AG04450 (cell line): ENCODE measurements around the gene TMEM181. TPM values are rescaled to one million over a fixed set of nuclear protein-coding genes. Genes with fewer than 3 reads are reported as not detected.

ENCODE experiments used
- CTCF ChIA-PET: fragments of 300-600, 350-600 bp; formaldehyde crosslinking; extraction: SDS; loops from one replicate; lab custom pipeline; 2022; ENCODE audit warnings: antibody characterized with exemption, inconsistent platforms; lab: Charles Lee
- POLR2A ChIA-PET: fragments of 350-600 bp; formaldehyde crosslinking; extraction: SDS; loops from one replicate; lab custom pipeline; 2021; ENCODE audit warnings: antibody characterized with exemption, inconsistent platforms; lab: Yijun Ruan, JAX
- DNase-seq: peaks from one replicate; pipeline ENCODE4 v3.0.0-alpha.2; 2011; ENCODE audit warnings: low read depth, low spot score
- H3K27ac ChIP-seq: one replicate; pipeline ENCODE4 v1.5.1; 2012; ENCODE audit warnings: low read depth, low read length, control low read depth
- H3K27me3 ChIP-seq: one replicate; pipeline ENCODE4 v1.6.0; 2012; ENCODE audit warnings: low read length; ENCODE audit not compliant: control insufficient read depth, insufficient read depth
- H3K4me3 ChIP-seq: 2 replicates; pipeline ENCODE4 v1.5.1; 2011; ENCODE audit warnings: mild to moderate bottlenecking, low read depth, low read length, control low read depth
- H3K9me3 ChIP-seq: 2 replicates; pipeline ENCODE4 v1.5.1; 2012; ENCODE audit warnings: low read length; ENCODE audit not compliant: control insufficient read depth, insufficient read depth
- CTCF ChIP-seq: IDR thresholded peaks from 2 replicates; pipeline ENCODE4 v1.5.1; 2011; ENCODE audit warnings: low read depth, low read length, control low read depth, inconsistent platforms
- polyA plus RNA-seq: library from polyadenylated mRNA; depleted of rRNA; stranded (reverse); fragments of >200 nt; gene quantifications from 2 replicates; pipeline ENCODE4 v1.2.3, GENCODE V29; 2011

Gene TMEM181
- polyA plus RNA-seq, 1 experiment = 44.1 TPM

DNA sequence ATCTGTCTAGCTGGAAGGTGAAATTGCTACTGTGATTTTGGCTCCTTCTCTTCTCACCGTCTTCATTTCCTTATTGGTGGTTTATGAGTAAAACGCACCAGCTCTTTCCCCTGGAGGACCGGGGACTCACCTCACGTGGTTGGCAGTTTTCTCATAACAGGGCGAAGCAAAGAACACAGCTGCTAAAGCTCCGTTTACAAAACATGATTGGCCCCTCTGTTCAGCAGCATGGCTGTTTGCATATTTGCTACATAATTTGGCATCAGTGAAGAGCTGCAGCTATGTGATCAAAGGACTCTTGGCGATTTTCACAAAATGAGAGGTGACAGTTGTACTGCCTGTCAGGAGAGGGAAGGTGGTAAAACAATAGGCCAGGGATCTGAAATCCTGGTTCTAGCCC is 20.5 kb upstream of the TMEM181 start:
- no peak for TF ChIP-seq CTCF
- Histone ChIP-seq H3K27me3 (peaks cover 11% of the 10 kb centered on the region), H3K9me3 (no peaks in the 10 kb centered on the region), H3K4me3 (no peak overlapping the region), H3K27ac (no peak overlapping the region)
- ChIA-PET CTCF (interaction anchor here (1.2 to 1.6 kb wide), 3 partner anchors 66 to 325 kb away, joined by 3 to 5 read pairs (median 4); no protein-coding TSS in a partner anchor), POLR2A (interaction anchor here (0.6 to 1.0 kb wide), 2 partner anchors 16 to 330 kb away, joined by 3 to 4 read pairs; no protein-coding TSS in a partner anchor)
- no peak for DNase-seq

GRCh38 chr6:158539881-158540280 is 20.0 kb upstream of the TMEM181 start:
- Histone ChIP-seq H3K27me3 (peaks cover 11% of the 10 kb centered on the region), H3K27ac (no peak overlapping the region), H3K4me3 (no peak overlapping the region), H3K9me3 (no peaks in the 10 kb centered on the region)
- TF ChIP-seq CTCF = no peak
- ChIA-PET POLR2A (interaction anchor here (1.0 kb wide), 1 partner anchor 15 kb away, joined by 3 read pairs; no protein-coding TSS in a partner anchor), CTCF (interaction anchor here (1.2 to 1.5 kb wide), 3 partner anchors 66 to 326 kb away, joined by 3 to 4 read pairs (median 3); no protein-coding TSS in a partner anchor)
- no peak for DNase-seq

- H3K27ac ChIP-seq = no peak overlapping the region
- H3K9me3 ChIP-seq = no peaks in the 10 kb centered on the region
- POLR2A ChIA-PET = no interaction called here
- no peak overlapping the region for H3K4me3 ChIP-seq
- peaks cover 7% of the 10 kb centered on the region for H3K27me3 ChIP-seq
- no peak for DNase-seq
- CTCF ChIA-PET = no interaction called here
- TF ChIP-seq CTCF = no peak
Measured at GRCh38 chr6:158543606-158544185, 16.2 kb upstream of the TMEM181 start.

DNA sequence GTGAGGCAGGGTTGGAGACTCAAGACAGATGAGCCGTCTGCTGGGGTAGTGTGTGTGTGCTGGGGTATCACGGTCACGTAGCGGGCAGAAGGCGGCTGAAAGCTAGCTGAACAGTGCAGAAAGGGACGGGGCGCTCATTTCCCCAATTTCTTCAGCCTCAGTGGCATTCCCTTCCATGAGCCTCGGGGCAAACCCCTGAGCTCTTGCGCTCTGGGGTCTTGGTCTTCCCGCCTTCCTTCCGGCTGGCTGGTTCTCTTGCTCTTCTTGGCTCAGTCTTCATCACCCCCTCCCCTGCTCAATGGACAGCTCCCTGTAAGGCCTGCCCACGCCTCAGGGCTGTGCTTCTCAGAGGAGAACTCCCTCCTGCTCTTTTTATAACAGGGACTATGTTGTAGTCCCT is 15.5 kb upstream of the TMEM181 start:
- Histone ChIP-seq H3K9me3 (no peaks in the 10 kb centered on the region), H3K27ac (no peak overlapping the region), H3K27me3 (peaks cover 7% of the 10 kb centered on the region), H3K4me3 (no peak overlapping the region)
- no peak for DNase-seq
- TF ChIP-seq CTCF = no peak
- ChIA-PET POLR2A (no interaction called here), CTCF (interaction anchor here (0.5 kb wide), 1 partner anchor 442 kb away, joined by 3 read pairs; no protein-coding TSS in a partner anchor)
